GM12873 (cell line): ENCODE data around the gene KRTAP19-3.

Source experiments
- TF ChIP-seq, protein P1 (sequence below): IDR thresholded peaks from 2 replicates; pipeline ENCODE4 v1.5.1; 2012; ENCODE audit warnings: low read depth, mild to moderate bottlenecking, moderate library complexity, low read length, control low read depth; ENCODE audit not compliant: insufficient read depth; ENCODE audit errors: missing control alignments

KRTAP19-3 gene

DNA sequence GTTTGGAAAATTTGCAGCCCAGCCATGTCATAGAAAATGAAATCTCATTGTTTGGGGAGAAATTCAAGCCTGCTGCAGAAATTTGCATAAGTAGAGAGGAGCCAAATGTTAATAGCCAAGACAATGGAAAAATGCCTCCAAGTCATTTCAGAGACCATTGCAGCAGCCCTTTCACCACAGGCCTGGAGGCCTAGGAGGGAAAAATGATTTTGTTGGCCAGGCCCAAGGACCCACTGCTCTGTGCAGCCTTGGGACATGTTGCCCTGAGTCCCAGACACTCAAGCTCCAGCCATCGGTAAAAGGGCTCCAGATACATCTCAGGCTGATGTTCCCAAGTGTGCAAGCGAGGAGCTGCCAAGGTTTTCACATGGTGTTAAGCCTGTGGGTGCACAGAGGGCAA, 5.6 kb downstream of the KRTAP19-3 start:
- TF ChIP-seq, protein P1, sequence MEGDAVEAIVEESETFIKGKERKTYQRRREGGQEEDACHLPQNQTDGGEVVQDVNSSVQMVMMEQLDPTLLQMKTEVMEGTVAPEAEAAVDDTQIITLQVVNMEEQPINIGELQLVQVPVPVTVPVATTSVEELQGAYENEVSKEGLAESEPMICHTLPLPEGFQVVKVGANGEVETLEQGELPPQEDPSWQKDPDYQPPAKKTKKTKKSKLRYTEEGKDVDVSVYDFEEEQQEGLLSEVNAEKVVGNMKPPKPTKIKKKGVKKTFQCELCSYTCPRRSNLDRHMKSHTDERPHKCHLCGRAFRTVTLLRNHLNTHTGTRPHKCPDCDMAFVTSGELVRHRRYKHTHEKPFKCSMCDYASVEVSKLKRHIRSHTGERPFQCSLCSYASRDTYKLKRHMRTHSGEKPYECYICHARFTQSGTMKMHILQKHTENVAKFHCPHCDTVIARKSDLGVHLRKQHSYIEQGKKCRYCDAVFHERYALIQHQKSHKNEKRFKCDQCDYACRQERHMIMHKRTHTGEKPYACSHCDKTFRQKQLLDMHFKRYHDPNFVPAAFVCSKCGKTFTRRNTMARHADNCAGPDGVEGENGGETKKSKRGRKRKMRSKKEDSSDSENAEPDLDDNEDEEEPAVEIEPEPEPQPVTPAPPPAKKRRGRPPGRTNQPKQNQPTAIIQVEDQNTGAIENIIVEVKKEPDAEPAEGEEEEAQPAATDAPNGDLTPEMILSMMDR = no peak

DNA sequence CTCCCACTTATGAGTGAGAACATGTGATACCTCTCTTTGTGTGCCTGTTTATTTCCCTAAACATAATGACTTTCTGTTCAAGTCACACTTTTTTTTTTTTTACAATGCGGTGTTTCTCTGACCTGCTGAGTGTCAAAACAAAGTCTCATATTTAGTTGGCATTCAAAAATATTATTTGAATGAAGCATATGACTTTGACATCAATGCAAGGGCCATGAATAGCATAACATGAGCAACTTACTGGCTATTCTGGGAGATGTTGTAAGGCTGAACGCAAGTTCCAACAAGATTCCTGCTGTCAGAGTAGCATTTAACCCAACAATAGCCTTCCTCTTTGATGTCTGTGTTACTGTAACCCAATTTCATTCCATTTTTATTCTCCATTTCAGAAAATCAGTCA, 9.7 kb downstream of the KRTAP19-3 start:
- TF ChIP-seq, protein P1 = no peak

DNA sequence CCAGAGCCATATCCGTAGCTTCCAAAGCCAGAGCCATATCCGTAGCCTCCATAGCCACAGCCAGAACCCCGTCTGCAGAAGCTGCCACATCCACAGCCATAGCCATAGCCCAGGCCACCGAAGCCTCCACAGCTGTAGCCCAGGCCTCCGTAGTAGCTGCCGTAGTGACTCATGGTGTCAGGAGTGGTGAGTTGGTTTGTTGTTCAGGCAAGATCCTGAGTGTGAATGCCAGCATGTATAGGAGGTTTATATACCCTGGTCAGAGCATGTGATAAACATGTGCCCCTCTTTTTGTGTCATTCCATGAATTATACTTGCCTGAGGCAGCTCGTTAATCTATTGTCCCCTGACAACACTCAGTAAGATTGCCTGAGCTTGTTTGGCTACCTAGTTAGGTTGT, 11.7 kb downstream of the KRTAP19-3 start, which contains the start of gene KRTAP19-1:
Gene KRTAP19-1, minus strand, starts transcription at position 223 of the 400 bp plus-strand sequence. Its CDS starts 50 bp downstream, at position 173.
- TF ChIP-seq, protein P1 = no peak

DNA sequence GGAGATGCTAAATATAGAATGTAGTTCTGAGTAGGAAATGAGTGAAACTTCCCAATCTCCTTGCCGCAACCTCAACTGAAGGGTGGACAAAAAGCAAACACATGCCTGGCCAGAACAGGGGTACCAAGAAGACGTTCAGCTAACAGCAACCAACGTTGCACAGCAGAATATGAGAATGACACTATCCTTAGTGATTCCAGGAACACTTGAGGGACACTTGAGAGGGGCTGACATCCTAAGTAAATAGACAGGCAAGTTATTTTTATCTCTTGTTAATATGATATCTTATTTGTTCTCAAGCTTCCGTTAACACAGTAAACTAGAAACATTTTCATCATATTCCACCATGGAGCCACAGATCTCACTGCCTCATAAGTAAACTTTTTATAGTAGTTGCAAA, 12.6 kb downstream of the KRTAP19-3 start:
- TF ChIP-seq, protein P1 = no peak

DNA sequence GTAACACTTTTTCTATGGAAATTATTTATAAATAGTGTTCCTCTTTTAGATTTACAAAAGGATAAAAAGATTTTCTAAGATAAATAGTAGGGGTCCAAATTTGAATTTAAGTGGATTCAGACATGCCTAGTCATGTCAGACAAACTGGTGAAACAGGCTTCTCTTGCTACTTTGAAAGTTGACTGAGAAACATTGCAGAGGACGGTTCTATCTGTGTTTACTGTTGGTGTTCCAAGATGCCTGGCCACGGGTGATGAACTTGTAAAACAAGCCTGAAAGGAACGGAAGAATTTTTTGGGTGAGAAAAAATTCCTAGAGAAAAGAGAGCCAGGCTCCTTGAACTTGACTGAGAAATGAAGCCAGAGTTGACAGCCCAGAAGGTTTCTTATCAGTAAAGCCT, 13.8 kb downstream of the KRTAP19-3 start:
- TF ChIP-seq, protein P1 = no peak

DNA sequence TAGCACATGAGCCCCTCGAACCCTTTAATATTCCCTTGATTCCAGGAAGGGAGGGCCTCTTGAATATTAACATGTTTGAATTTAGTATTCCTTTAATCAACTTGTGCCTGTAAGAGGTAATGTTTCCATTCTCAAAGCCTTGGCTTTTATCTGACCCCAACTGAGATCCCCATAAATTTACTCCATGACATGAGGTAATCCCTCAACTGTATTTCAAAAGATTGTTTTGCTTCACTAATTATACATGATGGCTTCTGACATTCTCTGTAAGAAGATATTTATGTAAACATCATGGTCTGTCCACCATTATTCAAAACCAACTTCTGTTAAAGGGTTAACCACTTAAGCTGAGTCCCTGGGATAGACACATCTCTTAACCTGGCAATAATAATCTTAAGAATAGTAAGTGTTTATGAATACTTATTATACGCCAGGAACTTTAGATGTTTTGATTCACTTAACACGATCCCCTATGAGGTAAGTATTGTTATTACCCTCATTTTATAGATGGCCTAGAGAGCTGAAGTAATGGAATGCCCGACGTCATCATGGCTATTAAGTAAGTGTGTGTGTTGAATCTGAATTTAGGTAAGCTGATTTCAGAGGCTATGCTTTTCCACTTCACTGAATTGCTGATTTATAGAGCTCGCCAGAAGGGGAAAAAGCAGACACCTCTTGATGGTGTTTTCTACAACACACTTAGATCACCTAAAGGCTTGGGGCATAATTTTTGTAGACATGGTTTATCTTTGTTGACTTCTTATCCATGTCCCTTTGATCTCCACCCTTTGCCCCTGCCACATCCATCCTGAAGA, 22.7 kb downstream of the KRTAP19-3 start:
- TF ChIP-seq, protein P1 = no peak

DNA sequence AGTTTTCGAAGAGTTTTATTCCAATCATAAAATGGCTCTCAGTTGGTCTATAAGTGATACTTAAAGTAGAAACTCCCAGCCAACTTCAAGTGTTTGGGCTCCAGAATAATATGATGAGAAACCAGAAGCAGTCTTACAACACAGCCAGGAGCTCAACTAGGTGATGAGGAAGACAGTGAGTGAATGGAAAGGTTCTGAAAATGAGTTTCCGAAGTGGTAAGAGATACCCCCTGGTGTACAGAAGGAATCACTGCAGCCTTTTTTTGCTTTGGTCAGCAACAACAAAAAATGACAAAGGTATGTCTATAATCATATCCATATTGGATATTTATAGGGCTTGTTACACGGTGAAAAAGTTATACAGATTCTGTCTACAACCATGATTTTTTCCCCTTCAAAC, 28.1 kb downstream of the KRTAP19-3 start:
- TF ChIP-seq, protein P1 = peak; percentile 22
